Measurements from ENCODE around the gene C1QL4.

The C1QL4 gene

DNA sequence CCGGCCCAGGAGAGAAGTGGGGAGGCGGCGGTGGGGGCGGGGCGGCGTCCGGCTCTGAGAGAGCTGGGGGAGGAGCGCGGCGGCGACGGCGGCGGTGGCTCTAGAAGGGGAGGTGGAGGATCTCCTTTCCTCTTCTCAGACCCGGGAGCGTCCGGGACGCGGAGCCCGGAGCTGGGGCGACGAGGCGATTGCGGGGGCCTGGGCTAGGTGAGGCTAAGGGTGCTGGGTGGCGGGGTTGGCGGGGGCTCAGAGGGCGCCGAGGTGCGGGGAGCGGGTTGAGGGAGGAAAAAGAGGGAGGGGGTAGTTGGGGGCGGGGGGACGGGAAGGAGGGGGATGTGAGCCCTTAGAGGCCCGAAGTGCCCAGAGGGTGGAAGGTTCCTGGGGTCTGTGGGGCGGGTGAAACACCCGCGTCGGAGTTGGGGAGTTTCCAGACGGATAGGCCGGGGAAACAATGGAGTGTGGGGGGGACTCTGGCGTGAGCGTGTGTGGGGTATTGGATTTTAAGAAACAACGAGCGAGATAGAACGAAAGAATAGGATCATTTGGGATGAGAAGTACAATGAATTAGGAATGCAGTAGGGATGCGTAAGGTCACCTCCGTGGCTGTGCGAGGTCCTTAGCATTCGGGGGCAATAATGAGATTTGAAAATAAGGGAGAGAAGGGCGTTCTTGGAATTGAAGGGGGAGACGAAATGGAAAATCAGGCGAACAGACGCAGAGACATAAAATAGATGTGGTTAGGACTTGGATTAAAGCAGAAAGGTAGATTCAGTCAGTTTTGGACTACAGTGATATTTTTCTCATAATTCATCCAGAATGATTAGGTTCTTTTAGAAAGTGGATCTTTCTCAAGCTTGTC, 30.6 kb upstream of the C1QL4 start, which contains the start of gene SPATS2:
SPATS2 (plus strand) TSS at position 82 of the 859 bp plus-strand sequence. CDS start 93,551 bp downstream, outside the sequence.
- FAIRE-seq (no peak), DNase-seq (ENCODE audit: insufficient read length, low spot score) (no peak)
- TF ChIP-seq, protein P1, sequence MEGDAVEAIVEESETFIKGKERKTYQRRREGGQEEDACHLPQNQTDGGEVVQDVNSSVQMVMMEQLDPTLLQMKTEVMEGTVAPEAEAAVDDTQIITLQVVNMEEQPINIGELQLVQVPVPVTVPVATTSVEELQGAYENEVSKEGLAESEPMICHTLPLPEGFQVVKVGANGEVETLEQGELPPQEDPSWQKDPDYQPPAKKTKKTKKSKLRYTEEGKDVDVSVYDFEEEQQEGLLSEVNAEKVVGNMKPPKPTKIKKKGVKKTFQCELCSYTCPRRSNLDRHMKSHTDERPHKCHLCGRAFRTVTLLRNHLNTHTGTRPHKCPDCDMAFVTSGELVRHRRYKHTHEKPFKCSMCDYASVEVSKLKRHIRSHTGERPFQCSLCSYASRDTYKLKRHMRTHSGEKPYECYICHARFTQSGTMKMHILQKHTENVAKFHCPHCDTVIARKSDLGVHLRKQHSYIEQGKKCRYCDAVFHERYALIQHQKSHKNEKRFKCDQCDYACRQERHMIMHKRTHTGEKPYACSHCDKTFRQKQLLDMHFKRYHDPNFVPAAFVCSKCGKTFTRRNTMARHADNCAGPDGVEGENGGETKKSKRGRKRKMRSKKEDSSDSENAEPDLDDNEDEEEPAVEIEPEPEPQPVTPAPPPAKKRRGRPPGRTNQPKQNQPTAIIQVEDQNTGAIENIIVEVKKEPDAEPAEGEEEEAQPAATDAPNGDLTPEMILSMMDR (IDR thresholded peaks at IDR 0.05; ENCODE audit: insufficient read depth, missing control alignments), result no peak

GRCh38 chr12:49366652-49367380, 29.8 kb upstream of the C1QL4 start:
- no peak for FAIRE-seq
- DNase-seq (ENCODE audit: insufficient read length, low spot score), result peak; percentile 82
- TF ChIP-seq, protein P1 (IDR thresholded peaks at IDR 0.05; ENCODE audit: insufficient read depth, missing control alignments), result no peak

- no peak for FAIRE-seq
- TF ChIP-seq, protein P1 (IDR thresholded peaks at IDR 0.05; ENCODE audit: insufficient read depth, missing control alignments), result no peak
- no peak for DNase-seq (ENCODE audit: insufficient read length, low spot score)
These were observed 29.2 kb upstream of the C1QL4 start for GRCh38 chr12:49366096-49366651.

GRCh38 chr12:49365542-49365941, 28.6 kb upstream of the C1QL4 start:
- TF ChIP-seq, protein P1 (IDR thresholded peaks at IDR 0.05; ENCODE audit: insufficient read depth, missing control alignments), result no peak
- FAIRE-seq (no peak), DNase-seq (ENCODE audit: insufficient read length, low spot score) (no peak)

DNA sequence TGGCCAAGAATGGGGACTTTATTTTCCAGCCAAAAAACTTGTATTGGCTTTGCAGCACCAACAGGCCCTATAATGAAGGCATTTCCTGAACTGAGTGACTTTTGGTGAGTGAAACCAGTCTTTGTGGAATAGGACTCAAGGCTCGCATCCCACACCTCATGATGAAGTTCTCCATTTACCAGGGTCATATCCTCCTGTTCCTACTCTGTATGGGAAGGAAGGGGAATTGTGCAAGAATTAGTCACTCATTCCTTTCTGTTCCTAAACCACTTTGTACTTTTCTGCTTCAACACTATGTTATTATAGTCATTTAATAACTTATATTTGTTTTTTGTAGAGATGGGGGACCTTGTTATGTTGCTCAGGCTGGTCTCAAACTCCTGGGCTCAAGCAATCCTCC, 28.0 kb upstream of the C1QL4 start:
- DNase-seq (ENCODE audit: insufficient read length, low spot score) (no peak), FAIRE-seq (no peak)
- TF ChIP-seq, protein P1 (IDR thresholded peaks at IDR 0.05; ENCODE audit: insufficient read depth, missing control alignments), result no peak

DNA sequence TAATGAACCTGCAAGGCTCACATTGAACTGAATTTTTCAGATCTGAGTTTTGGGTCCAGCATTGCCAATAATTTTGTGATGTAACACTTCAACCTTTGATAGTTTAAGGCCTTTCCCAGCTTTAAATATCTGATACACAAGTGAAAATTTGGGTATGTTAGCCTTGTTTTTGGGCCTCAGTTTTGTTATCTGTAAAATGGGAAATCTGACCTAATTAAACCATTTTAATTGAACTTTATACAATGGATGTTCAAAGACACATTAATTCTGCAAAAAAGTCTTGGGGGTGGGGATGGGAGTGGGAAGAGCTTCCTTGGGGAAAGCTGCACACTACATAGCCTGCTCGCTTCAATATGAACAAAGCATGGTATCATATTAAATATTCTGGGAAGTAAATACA, 25.1 kb upstream of the C1QL4 start:
- FAIRE-seq, result no peak
- TF ChIP-seq, protein P1 (IDR thresholded peaks at IDR 0.05; ENCODE audit: insufficient read depth, missing control alignments), result no peak

More for the DNA sequence above, 25.1 kb upstream of the C1QL4 start:
- DNase-seq (ENCODE audit: insufficient read length, low spot score), result no peak

Measured in D721Med (cell line).